ENCODE measurements around the gene CASP3.
"Not testable (repeated sequence)": the region's sequence is repeated elsewhere in the genome, so short reads cannot be mapped to it uniquely, and the experiment has no call there.

CASP3 gene

GRCh38 chr4:184662236-184662635 is 13.0 kb upstream of the CASP3 start:
- DNase-seq: no peak

DNA sequence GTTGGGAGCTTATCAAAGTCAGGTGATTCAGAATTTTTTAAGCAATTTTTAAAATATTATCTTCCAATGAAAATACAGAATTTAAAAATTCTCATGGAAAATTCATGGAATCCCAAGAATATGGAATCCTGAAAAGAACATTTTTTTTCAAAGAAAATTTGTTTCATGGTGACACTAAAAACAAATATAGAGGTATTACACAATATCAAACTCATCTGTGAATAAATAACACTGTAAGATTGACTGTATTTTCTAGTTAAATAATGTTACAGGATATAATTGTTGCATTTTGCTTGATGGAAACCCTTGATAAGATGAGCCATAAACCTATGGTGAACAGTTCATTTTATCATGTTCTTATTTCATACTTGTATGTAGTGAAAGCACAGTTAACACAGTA is 11.7 kb upstream of the CASP3 start:
- DNase-seq: no peak

DNA sequence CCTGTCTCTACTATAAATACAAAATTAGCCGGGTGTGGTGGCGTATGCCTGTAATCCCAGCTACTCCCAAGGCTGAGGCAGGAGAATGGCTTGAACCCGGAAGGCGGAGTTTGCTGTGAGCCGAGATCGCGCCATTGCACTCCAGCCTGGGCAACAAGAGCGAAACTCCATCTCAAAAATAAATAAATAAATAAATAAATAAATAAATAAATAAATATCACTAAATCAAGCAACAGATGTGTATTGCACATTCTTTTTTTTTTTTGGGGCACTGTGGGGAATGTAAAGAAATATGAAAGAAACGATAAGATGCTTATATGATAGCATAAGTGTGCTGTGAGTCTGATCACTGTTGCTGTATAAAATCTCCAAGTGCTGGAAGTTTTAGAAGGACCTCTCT is 8.6 kb upstream of the CASP3 start:
- DNase-seq: not testable (repeated sequence)

DNA sequence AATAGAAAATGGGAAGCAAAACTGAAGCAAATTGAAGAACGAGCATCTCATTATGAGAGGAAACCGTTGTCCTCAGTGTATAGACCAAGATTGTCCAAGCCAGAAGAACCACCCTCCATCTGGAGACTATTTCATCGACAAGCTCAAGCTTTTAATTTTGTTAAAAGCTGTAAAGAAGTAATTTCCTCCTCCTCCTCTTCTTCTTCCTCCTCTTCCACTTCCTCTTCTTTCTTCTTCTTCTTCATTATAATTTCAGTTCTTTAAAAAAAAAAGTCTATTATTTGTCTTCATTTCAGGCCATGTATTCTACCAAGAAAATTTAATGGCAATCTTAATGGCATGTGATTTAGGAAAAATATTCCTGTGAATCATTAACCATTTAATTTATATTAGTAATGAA is 7.9 kb upstream of the CASP3 start:
- DNase-seq: no peak

GRCh38 chr4:184655889-184656869 is 6.9 kb upstream of the CASP3 start:
- DNase-seq: no peak

GRCh38 chr4:184653650-184654049 is 4.4 kb upstream of the CASP3 start:
- no peak for DNase-seq

DNA sequence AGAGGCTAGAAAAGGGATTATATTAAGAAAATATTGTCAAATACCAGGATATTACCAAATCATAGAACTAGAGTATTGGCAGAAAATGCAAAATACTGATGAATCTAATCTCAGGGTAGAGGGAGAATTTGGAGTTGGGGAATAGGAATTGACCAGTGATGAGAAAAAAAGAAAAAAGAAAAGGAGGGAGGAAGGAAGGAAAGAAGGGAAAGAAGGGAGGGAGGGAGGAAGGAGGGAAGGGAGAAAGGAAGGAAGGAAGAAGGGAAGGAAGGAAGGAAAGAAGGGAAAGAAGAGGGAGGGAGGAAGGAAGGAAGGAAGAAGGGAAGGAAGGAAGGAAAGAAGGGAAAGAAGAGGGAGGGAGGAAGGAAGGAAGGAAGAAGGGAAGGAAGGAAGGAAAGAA is 3.4 kb upstream of the CASP3 start:
- DNase-seq: not testable (repeated sequence)

DNA sequence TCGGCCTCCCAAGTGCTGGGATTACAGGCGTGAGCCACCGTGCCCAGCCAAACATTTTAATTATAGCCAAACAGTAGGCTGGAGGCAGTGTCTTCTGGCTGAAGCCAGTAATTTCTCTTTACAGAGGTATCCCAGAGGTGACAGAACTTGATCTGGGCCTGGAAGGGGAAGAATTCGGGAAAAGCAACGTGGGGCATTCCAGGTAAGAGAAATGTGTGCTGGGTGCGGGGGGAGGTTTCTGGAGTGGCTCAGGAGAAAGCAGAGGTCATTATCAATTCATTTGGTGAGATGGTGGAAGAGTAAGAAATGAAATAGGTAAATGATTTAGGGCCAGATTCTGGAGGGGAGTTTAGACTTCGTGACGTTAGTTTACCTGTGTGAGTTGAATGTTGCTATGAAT is 2.7 kb upstream of the CASP3 start:
- no peak for DNase-seq

DNA sequence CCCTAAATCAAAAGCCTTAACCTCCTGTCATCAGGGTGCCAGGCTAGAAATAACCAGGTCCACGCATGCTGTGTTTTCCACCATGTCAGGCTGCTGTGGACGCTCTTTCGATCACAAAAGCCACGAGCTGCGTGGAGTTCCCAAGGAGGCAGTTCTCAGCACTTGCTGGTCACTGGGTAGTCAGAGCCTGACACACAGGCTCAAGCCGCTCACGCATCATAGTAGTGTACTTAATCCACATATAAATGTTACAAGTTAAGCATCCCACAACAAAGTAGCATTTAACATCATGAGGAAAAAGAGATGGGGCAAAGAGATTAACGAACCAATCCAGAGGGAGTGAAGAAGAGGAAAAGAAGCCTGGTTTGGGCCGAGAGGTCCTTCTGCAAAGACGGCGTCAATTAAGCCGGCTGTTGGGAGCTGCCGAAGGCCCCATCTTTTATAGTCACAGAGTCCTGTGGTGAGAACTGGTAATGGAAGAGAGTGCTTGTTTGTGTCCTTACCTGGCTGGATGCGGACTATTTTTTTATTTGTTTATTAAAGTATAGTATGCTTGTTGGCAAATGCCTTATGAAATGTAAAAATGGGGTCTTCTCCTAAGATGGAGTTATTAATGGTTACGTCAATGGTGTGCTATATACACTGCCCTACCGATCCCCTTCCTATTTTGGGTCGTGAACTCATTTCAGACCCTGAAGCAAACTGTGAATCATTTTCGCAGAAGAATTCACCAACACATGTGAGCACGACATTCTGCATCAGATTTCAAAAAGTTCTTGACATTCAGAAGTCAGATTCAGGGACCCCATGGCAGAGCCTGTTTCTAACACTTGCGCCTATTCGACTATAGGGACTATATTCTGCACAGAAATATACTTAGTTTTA is 966 bp upstream of the CASP3 start:
- no peak for DNase-seq

DNA sequence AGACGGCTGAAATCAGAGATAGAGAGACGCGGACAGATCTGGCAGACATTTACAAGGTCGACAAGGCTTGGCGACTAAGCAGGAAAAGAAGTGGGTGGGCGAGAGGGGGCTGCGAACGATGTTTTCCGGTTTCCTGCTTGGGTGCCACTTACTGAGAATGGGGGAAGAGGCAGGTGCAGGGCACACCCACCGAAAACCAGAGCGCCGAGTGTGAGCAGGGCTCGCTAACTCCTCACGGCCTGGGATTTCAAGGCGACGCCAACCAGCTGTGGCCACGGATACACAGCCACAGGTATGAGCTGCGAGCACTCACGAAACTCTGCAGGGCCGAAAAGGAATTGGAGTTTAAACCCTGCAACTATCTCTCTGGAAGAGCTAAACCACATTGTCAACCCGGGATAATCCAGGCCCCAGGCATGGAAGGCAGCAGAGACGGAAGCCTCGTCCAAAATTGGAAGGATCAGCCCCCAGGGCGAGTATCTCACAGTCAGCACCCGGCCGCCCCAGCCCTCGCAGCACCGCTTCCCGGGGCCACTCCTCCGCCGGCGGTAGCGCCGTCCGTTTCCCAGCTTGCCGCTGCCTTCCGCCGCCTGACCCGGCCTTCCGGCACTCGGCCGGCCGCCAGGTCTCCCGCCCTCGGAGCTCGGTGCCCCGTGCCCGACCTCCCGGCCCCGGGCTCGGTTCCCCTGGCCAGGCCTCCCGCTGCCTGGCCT is 778 bp downstream of the CASP3 start:
- no peak for DNase-seq

DNA sequence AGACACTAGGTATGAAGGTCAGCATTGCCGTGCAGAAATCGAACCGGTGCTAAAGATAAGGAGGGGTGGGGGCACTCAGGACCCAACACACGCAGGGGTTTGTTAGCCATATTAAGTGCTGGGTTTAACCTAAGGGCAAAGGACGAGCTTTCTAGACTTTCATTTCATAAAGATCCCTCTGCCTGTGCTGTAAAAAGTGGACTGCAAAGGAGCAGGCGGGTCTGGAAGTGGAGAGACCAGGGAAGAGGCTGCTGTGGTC is 1.3 kb downstream of the CASP3 start:
- no peak for DNase-seq

- no peak for DNase-seq
Measured at GRCh38 chr4:184647266-184648053, 1.8 kb downstream of the CASP3 start.

- no peak for DNase-seq
Measured at GRCh38 chr4:184645904-184646610, 3.2 kb downstream of the CASP3 start.

DNA sequence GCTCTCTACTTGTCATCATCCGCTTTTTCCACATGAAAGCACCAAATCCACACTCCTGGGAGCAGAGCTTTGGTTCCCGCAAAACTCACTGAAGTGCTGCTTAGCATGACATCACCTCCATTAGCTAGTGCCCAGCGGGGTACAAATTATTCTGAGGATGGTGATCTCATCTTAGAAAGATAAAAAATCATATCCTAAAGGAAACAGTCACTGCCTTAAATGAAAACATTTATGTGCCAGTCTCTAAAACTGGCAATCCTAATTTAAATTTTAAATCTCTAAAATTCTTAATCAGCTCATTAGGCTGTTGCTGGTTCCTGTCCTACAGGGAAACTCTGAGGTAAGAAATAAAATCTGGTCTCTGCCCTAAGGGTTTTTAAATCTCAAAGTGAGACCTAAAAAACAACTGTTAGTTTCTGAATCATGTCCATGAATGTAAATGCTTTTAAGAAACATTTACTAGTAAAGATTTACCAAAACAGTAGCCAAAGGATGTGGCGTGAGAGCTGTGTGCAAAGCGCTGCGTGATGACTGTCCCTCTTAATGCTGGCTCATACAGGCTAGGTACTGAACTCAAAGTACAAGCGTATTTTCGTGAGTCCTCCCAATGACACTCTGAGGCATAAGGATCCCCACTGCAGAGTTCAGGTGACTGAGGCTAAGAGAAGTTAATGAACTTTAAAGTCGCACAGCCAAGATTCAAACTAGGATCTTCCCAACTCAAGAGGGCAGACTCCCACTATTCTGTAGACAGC is 4.5 kb downstream of the CASP3 start:
- no peak for DNase-seq

GRCh38 chr4:184643731-184644130 is 5.5 kb downstream of the CASP3 start:
- no peak for DNase-seq

- DNase-seq: no peak
Measured at GRCh38 chr4:184641451-184641850, 7.8 kb downstream of the CASP3 start.

GRCh38 chr4:184641022-184641421 is 8.2 kb downstream of the CASP3 start:
- no peak for DNase-seq

DNA sequence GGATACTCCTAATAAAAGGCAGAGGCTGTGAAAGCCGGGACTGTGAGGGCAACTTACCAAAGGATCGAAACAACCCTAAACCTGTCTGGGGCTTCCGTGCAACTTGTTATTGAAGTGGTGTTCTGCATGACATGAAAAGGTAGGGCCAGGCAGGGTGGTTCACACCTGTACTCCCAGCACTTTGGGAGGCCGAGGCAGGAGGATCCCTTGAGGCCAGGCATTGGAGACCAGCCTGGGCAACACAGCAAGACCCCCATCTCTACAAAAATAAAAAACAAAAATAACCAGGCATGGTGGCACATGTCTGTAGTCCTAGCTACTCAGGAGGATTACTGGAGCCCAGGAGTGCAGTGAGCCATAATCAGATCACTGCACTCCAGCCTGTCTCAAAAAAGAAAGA is 12.3 kb downstream of the CASP3 start:
- DNase-seq: no peak

- no peak for DNase-seq
Measured at GRCh38 chr4:184636144-184636543, 13.1 kb downstream of the CASP3 start.

DNA sequence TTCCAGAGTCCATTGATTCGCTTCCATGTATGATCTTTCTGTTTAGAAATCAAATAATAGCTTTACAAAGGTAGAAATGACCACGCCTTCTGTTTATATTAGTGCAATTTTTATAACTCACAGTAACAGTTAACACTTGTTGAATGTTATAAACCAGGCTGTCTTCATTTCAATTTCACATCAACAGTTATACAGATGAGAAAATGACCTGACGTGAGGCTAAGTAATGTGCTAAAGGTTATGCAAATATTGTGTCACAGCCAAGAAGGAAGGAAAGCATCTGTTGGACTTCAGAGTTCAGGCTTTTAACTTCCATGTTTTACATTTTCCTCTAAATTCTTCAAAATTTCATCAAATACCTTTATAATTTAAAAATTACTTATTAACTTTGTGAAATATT is 13.9 kb downstream of the CASP3 start:
- DNase-seq: no peak

DNA sequence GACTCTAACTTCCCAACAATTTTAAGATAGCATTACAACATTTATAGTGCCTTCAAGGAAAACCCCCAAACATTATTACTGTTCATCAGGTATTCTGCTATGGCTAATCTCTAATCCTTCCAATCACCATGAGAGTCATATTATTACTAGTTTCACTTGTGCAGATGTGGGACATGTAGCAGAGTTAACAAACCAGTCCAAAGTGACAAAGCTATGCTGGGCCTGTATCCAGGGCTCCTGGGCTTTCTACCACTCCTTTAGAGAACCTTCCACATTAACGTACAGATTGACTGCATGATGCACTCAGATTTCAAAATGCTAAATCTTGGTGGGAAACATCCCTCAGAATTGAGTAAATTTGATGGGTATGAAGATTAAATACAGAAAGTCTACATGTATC is 16.4 kb downstream of the CASP3 start:
- DNase-seq: no peak

All from NCI-H446 treated with DMSO at 0.1 percent for 48 hours (cell line).